GM06990 (cell line): ENCODE results near the gene TAGAP.

Experiments
- DNase-seq: peaks from one replicate; pipeline ENCODE4 v3.0.0-alpha.2; 2011; ENCODE audit not compliant: insufficient read length; ENCODE audit errors: extremely low read depth
- H3K27me3 ChIP-seq: replicated peaks from 2 replicates; pipeline ENCODE4 v1.6.0; 2011; ENCODE audit warnings: low read length; ENCODE audit not compliant: control insufficient read depth, insufficient read depth
- H3K36me3 ChIP-seq: 2 replicates; pipeline ENCODE4 v1.5.1; 2011; ENCODE audit warnings: low read length; ENCODE audit not compliant: control insufficient read depth, insufficient read depth
- H3K4me3 ChIP-seq: replicated peaks from 2 replicates; pipeline ENCODE4 v1.5.1; 2011; ENCODE audit warnings: low read depth, mild to moderate bottlenecking, control low read depth, low read length
- CTCF ChIP-seq: IDR thresholded peaks from 2 replicates; pipeline ENCODE4 v1.5.1; 2011; ENCODE audit warnings: low read length, control low read depth, mild to moderate bottlenecking, inconsistent platforms; ENCODE audit not compliant: insufficient read depth, poor library complexity, severe bottlenecking

The TAGAP gene

GRCh38 chr6:159002432-159003155 lies 42.2 kb downstream of the TAGAP start:
- Histone ChIP-seq H3K27me3 (no peaks in the 10 kb centered on the region), H3K4me3 (no peak overlapping the region), H3K36me3 (no peaks in the 10 kb centered on the region)
- TF ChIP-seq CTCF = no peak
- no peak for DNase-seq

DNA sequence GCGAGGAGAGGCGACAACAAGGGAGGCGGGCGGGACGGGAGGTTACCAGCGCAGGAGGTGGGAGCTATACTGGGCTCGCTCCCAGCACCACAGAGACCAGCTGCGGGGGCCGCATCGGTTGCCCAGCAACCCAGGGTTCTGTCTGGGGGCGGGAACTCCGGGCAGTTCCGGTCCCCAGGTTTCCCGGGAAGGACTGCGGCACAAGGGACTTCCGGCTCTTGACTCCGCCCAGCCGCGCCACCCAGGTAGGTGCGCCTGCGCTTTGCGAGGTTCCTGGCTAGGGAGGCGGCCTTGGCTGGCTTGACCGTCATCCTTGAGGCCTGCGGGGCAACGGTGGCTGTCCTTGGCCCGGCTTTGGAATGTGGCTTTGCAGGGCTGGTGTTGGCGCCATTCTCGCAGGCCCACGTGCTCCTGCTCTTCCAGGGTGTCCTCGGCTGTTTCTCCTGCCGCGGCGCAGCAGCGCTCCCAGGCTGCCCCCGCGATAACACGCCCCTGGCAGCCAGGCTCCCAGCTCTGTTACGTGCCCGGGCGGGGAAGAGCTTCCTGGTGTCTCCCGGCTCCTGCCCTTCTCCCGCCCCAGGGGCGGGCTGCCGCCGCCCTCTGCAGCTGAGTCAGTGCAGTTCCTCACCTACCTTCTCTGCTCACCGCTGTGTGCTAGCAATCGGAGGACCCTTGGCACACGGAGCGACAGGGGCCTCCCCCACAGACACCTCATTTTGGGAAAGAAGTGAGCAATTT lies 45.0 kb downstream of the TAGAP start, which contains the start of gene RSPH3:
Gene RSPH3 (minus strand): TSS at position 537 of the 738 bp plus-strand sequence. CDS start 652 bp downstream, outside the sequence.
- peak; percentile 20 for TF ChIP-seq CTCF
- DNase-seq = peak; percentile 94
- H3K36me3 ChIP-seq = no peaks in the 10 kb centered on the region

DNA sequence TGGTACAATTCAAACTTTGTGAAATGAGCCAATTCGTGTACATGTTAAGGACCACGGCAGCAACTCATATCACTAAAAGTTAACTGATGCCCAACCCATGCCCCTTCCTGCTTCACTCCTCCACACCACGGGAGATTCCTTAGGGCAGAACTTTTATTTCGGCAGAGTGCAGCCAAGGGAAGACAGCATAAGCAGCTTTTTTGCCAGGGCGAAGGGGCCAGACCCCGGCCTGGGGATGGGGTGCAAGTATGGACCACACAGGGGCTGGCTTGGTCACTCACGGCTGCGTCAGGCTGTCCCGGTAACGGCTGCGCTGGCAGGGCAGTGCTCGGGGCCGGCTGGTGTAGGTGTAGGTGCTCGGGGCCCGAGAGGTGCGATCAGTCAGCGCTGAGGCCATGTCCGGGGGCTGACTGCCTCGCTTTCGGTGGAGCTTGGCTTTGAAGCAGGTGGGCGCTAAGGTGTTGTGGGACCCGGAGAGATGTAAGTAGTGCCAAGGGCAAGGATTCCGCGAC lies 45.6 kb downstream of the TAGAP start:
- H3K36me3 ChIP-seq = no peaks in the 10 kb centered on the region
- no peak for DNase-seq
- H3K27me3 ChIP-seq = no peaks in the 10 kb centered on the region
- H3K4me3 ChIP-seq = peak overlapping the region; percentile 81
- TF ChIP-seq CTCF = no peak

More for the DNA sequence above, 45.0 kb downstream of the TAGAP start, which contains the start of gene RSPH3:
- Histone ChIP-seq H3K4me3 (peak within 1 kb of the TSS; percentile 81), H3K27me3 (no peaks in the 10 kb centered on the region)

DNA sequence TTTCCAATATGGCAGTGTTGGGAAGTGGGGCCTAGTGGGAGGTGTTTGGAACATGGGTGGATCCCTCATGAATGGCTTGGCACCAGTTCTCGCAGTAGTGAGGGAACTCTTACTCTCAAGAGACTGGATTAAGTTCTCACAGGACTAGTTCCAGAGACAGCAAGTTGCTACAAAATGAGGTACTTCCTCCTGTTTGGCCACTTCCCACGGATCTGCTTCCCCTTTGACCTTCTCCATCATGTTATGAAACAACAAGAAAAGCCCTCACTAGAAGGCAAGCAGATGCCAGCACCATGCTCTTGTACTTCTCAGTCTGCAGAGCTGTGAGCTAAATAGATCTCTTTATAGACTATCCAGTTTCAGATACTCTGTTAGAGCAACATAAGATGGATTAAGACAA lies 47.9 kb downstream of the TAGAP start:
- TF ChIP-seq CTCF = no peak

GRCh38 chr6:158993639-158994038 lies 51.2 kb downstream of the TAGAP start:
- H3K36me3 ChIP-seq = no peaks in the 10 kb centered on the region
- no peak for TF ChIP-seq CTCF
- no peaks in the 10 kb centered on the region for H3K27me3 ChIP-seq
- no peak for DNase-seq
- H3K4me3 ChIP-seq = no peak overlapping the region

More for the DNA sequence above, 47.9 kb downstream of the TAGAP start:
- DNase-seq = no peak
- Histone ChIP-seq H3K4me3 (no peak overlapping the region), H3K36me3 (no peaks in the 10 kb centered on the region), H3K27me3 (no peaks in the 10 kb centered on the region)
